Activated CD4-positive, alpha-beta T cell treated with anti-CD3 and anti-CD28 coated beads, Interleukin-2, amount 10 ng/mL, durations not matched to agents 24 days and 14 days (primary cell): ENCODE results near the gene SLC17A3. TPM values are rescaled to one million over a fixed set of nuclear protein-coding genes. Genes with fewer than 3 reads are reported as not detected.

Source experiments
- DNase-seq: peaks from one replicate; pipeline ENCODE4 v3.0.0; 2022
- H3K27ac Mint-ChIP-seq: one replicate; pipeline ENCODE4 v1.8.0; 2022; ENCODE audit warnings: mild to moderate bottlenecking, mixed read lengths
- H3K27me3 Mint-ChIP-seq: one replicate; pipeline ENCODE4 v1.8.0; 2022; ENCODE audit warnings: mixed read lengths
- H3K36me3 Mint-ChIP-seq: one replicate; pipeline ENCODE4 v1.8.0; 2022; ENCODE audit warnings: low read depth, mild to moderate bottlenecking, mixed read lengths
- H3K4me1 Mint-ChIP-seq: one replicate; pipeline ENCODE4 v1.8.0; 2021; ENCODE audit warnings: mixed read lengths
- H3K4me3 Mint-ChIP-seq: one replicate; pipeline ENCODE4 v1.8.0; 2022; ENCODE audit warnings: mild to moderate bottlenecking, moderate library complexity, mixed read lengths
- H3K9me3 Mint-ChIP-seq: one replicate; pipeline ENCODE4 v1.8.0; 2021; ENCODE audit warnings: mixed read lengths
- intact Hi-C: fragments of 100-400 bp; cut with micrococcal nuclease; formaldehyde crosslinking; loops from one replicate; pipeline ENCODE4 v1.15.1; 2023
- total RNA-seq: library from RNA; stranded (reverse); gene quantifications from 2 replicates; pipeline ENCODE4 v1.2.3, GENCODE V29; 2022

SLC17A3 gene
- total RNA-seq, 1 donor from 2014 or later: 0.58 TPM

DNA sequence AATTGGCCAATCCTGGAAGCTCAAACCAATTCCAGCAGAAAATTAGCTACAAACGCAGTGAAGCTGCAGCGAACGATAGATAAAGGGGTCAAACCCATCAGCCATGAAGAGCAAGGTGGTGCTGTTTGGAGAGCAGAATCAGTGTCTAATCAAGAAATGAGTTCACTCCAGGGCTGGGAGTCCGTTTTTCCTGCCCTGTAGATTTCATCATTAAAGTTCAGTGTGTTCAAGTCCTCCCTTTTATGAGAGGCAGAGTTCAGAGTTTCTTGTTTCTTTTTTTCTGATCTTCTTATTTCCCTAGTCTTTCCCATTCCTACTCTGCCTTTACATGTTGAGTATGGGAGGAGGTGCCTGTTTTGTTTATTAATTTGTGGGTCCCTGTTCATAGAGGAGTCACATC, 72.6 kb downstream of the SLC17A3 start:
- no peak for DNase-seq
- intact Hi-C loops: no loop called here
- Mint-ChIP-seq H3K27me3 (peaks cover 35% of the 10 kb centered on the region), H3K4me3 (no peak overlapping the region), H3K27ac (no peak overlapping the region), H3K9me3 (no peaks in the 10 kb centered on the region), H3K36me3 (no peaks in the 10 kb centered on the region), H3K4me1 (no peaks in the 10 kb centered on the region)

Other genes starting within 250 kb of the SLC17A3 start
- gene SCGN, start 222.0 kb downstream of the SLC17A3 start, total RNA-seq: not detected in 2 replicates
- not detected in 2 replicates for gene SLC17A4, start 119.5 kb downstream of the SLC17A3 start, total RNA-seq
- 0.28 TPM in 1 of 2 replicates, not detected in the other for gene SLC17A1, start 42.2 kb downstream of the SLC17A3 start, total RNA-seq
- 0.14 TPM in 1 of 2 replicates, not detected in the other for gene SLC17A2, start 56.4 kb upstream of the SLC17A3 start, total RNA-seq
- gene TRIM38, start 88.6 kb upstream of the SLC17A3 start, total RNA-seq: 23.0 and 24.5 TPM in 2 replicates
- 0.12 and 0.50 TPM in 2 replicates for gene HFE, start 213.2 kb upstream of the SLC17A3 start, total RNA-seq